Natural killer cell (primary cell): ENCODE measurements around the gene ACKR3. TPM values are rescaled to one million over a fixed set of nuclear protein-coding genes. Genes with fewer than 3 reads are reported as not detected.

ENCODE experiments used
- ATAC-seq, 3 donors: fragments of 150-1000 bp in 2 of 3; fragments of 200-7000 bp in 1 of 3; cut with Tn5 transposase; 1 replicate in 1 of 3; 2 replicates in 2 of 3; pipeline ENCODE4 v1.10.0; 2021; ENCODE audit warnings: mild to moderate bottlenecking in 2 of 3, moderate library complexity in 2 of 3
- DNase-seq, 2 donors: peaks; one replicate each; pipeline versions ENCODE4 v3.0.0 to v3.0.0-alpha.2; 2013 to 2021; ENCODE audit warnings: mixed read lengths in 1 of 2
- H3K27ac ChIP-seq: one replicate; pipeline ENCODE4 v1.5.1; 2013; ENCODE audit warnings: mild to moderate bottlenecking, low read length
- H3K27me3 ChIP-seq: one replicate; pipeline ENCODE4 v1.6.1; 2013; ENCODE audit warnings: low read length; ENCODE audit not compliant: control insufficient read depth, insufficient read depth
- H3K36me3 ChIP-seq: one replicate; pipeline ENCODE4 v1.6.1; 2013; ENCODE audit warnings: low read length; ENCODE audit not compliant: control insufficient read depth, insufficient read depth
- H3K4me1 ChIP-seq: one replicate; pipeline ENCODE4 v1.6.1; 2013; ENCODE audit warnings: low read length; ENCODE audit not compliant: control insufficient read depth, insufficient read depth
- H3K4me3 ChIP-seq: one replicate; pipeline ENCODE4 v1.5.1; 2013; ENCODE audit warnings: low read length
- H3K9me3 ChIP-seq: one replicate; pipeline ENCODE4 v1.6.1; 2013; ENCODE audit warnings: low read length; ENCODE audit not compliant: control insufficient read depth, insufficient read depth
- H3K27ac Mint-ChIP-seq, 2 donors: one replicate each; pipeline ENCODE4 v1.8.0; 2022; ENCODE audit warnings: mild to moderate bottlenecking in 2 of 2, mixed read lengths in 2 of 2, moderate library complexity in 1 of 2
- H3K27me3 Mint-ChIP-seq, 2 donors: one replicate each; pipeline ENCODE4 v1.8.0; 2022; ENCODE audit warnings: low read depth in 2 of 2, mixed read lengths in 2 of 2
- H3K36me3 Mint-ChIP-seq: one replicate; pipeline ENCODE4 v1.8.0; 2022; ENCODE audit warnings: mixed read lengths
- H3K4me1 Mint-ChIP-seq, 2 donors: one replicate each; pipeline ENCODE4 v1.8.0; 2022; ENCODE audit warnings: mixed read lengths in 2 of 2
- H3K4me3 Mint-ChIP-seq: one replicate; pipeline ENCODE4 v1.8.0; 2022; ENCODE audit warnings: mild to moderate bottlenecking, moderate library complexity, mixed read lengths
- H3K9me3 Mint-ChIP-seq, 2 donors: one replicate each; pipeline ENCODE4 v1.8.0; 2022; ENCODE audit warnings: mixed read lengths in 2 of 2
- CTCF ChIP-seq: fragments of 200-600 bp; IDR thresholded peaks from one replicate; pipeline ENCODE4 v1.8.0; 2022; ENCODE audit warnings: antibody characterized with exemption
- WGBS: methylation state at CpG from one replicate; pipeline ENCODE4 v1.1.7; 2013; ENCODE audit warnings: missing lambda C conversion rate; ENCODE audit not compliant: insufficient coverage; 5-methylcytosine and 5-hydroxymethylcytosine counted together
- intact Hi-C: fragments of 100-400 bp; cut with micrococcal nuclease; formaldehyde crosslinking; loops from one replicate; pipeline ENCODE4 v1.14.2; 2022
- total RNA-seq, 4 donors: library from RNA; stranded (reverse); fragments of 120-200 nt in 1 of 4; gene quantifications; one replicate each; pipeline versions ENCODE4 v1.2.3 to v1.2.4, GENCODE V29; 2013 to 2022

ACKR3 gene
- total RNA-seq, 3 donors from 2014 or later (not counting 1 experiment from before 2014, with no cell fraction given): 4.4 to 5.5 (median 4.6) TPM

DNA sequence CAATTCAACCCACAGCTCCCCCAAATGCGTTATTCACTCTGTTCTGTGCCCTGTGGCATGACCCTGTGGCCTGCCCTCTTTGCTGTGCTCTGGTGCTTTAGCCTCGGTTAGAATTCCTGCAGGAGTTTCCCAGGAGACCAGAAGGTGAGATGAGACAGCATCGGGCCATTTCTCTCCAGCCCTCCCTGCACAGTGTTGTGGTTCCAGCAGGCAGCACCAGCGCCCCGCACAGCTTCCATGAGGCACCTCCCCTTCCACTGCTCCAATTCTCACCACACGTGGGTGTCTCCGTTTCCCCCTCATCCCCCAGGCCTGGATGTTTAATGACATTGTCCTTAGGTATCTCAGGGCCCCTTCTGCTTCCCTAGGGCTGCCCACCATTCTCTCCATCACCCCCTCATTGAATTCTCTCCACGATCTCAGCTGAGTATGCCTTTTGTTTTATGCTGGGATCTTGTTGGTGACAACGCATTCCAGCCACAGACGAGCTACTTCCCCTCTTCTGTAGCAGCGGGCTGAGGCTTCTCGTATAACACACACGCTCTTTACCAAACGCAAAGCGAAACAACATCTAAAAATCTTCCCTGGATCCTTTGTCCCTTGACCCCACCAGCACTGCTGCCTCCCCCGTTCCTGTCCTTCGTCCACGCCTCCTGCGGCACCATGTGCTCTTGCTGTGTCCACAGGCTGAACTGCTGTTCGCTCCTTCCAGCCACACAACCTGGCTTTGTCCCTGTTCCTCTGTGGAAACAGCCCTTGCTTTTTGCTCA, 35.1 kb downstream of the ACKR3 start:
- peaks cover 59 to 75% of the 10 kb centered on the region in 2 donors for H3K27me3 Mint-ChIP-seq
- peak overlapping the region; percentile 4 for H3K4me3 Mint-ChIP-seq
- H3K36me3 Mint-ChIP-seq: no peaks in the 10 kb centered on the region
- H3K4me1 Mint-ChIP-seq: peaks cover 51 to 65% of the 10 kb centered on the region in 2 donors
- Histone ChIP-seq H3K9me3 (no peaks in the 10 kb centered on the region), H3K4me3 (no peak overlapping the region), H3K27me3 (peaks cover 31% of the 10 kb centered on the region), H3K27ac (no peak overlapping the region), H3K4me1 (peaks cover 36% of the 10 kb centered on the region), H3K36me3 (no peaks in the 10 kb centered on the region)
- 39% methylated on average over 20 of the region's 20 CpGs for WGBS
- no peaks in the 10 kb centered on the region for H3K9me3 Mint-ChIP-seq
- ATAC-seq (no peak), DNase-seq (no peak)
- no peak for TF ChIP-seq CTCF
- intact Hi-C loops: no loop called here
- no peak overlapping the region for H3K27ac Mint-ChIP-seq

DNA sequence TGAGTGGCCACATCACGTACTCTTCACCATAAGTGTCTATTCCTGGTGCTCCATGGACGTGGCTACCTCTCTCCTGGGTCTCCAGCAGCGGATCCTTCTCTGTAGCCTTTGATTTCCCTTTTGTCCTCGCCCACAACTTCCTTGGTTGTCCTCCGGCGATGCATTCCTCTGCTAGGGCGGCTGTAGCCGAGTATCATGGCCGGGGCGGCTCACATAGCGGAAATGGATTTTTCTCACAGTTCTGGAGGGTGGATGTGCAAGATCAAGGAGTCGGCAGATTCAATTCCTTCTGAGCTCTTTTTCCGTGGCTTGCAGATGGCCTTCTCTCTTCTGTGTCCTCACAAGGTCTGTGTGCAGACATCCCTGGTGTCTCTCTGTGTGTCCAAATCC, 35.7 kb downstream of the ACKR3 start:
- no peaks in the 10 kb centered on the region for H3K9me3 ChIP-seq
- Mint-ChIP-seq H3K4me3 (peak overlapping the region; percentile 17), H3K27me3 (peaks cover 59 to 75% of the 10 kb centered on the region in 2 donors), H3K36me3 (no peaks in the 10 kb centered on the region), H3K27ac (no peak overlapping the region), H3K4me1 (peaks cover 51 to 65% of the 10 kb centered on the region in 2 donors), H3K9me3 (no peaks in the 10 kb centered on the region)
- DNase-seq (no peak), ATAC-seq (no peak)
- intact Hi-C loops: no loop called here
- H3K27me3 ChIP-seq: peaks cover 31% of the 10 kb centered on the region
- WGBS: 84% methylated on average over 13 of the region's 13 CpGs
- no peak for TF ChIP-seq CTCF
- no peaks in the 10 kb centered on the region for H3K36me3 ChIP-seq
- H3K27ac ChIP-seq: no peak overlapping the region
- H3K4me1 ChIP-seq: peaks cover 36% of the 10 kb centered on the region
- no peak overlapping the region for H3K4me3 ChIP-seq

- peaks cover 51 to 65% of the 10 kb centered on the region in 2 donors for H3K4me1 Mint-ChIP-seq
- no peaks in the 10 kb centered on the region for H3K36me3 ChIP-seq
- H3K27me3 ChIP-seq: peaks cover 31% of the 10 kb centered on the region
- no peak overlapping the region for H3K4me3 Mint-ChIP-seq
- no peaks in the 10 kb centered on the region for H3K9me3 Mint-ChIP-seq
- intact Hi-C loops: loop anchor here (2.0 kb wide), 1 partner anchor 69 kb away; no protein-coding TSS in a partner anchor
- ATAC-seq (no peak), DNase-seq (no peak)
- WGBS: 87% methylated on average over 10 of the region's 10 CpGs
- TF ChIP-seq CTCF: no peak
- H3K4me3 ChIP-seq: no peak overlapping the region
- H3K4me1 ChIP-seq: peaks cover 36% of the 10 kb centered on the region
- H3K9me3 ChIP-seq: no peaks in the 10 kb centered on the region
- peaks cover 62 to 73% of the 10 kb centered on the region in 2 donors for H3K27me3 Mint-ChIP-seq
- peak overlapping the region in 1 of 2 donors; percentile 78 for H3K27ac Mint-ChIP-seq
- H3K36me3 Mint-ChIP-seq: no peaks in the 10 kb centered on the region
- H3K27ac ChIP-seq: no peak overlapping the region
Observed at GRCh38 chr2:236606023-236606422, 36.4 kb downstream of the ACKR3 start.
